GM10266 (cell line): ENCODE results near the gene COL9A3.
A peak's percentile ranks its signal among the peaks of the same experiment; 100 is the strongest.

Experiments used
- DNase-seq: peaks from one replicate; pipeline ENCODE4 v3.0.0; 2012; ENCODE audit errors: extremely low spot score
- TF ChIP-seq, protein P1 (sequence below): IDR thresholded peaks from 2 replicates; pipeline ENCODE4 v1.5.1; 2012; ENCODE audit warnings: mild to moderate bottlenecking, low read depth; ENCODE audit not compliant: control insufficient read depth, insufficient read depth; ENCODE audit errors: missing control alignments

Gene COL9A3

DNA sequence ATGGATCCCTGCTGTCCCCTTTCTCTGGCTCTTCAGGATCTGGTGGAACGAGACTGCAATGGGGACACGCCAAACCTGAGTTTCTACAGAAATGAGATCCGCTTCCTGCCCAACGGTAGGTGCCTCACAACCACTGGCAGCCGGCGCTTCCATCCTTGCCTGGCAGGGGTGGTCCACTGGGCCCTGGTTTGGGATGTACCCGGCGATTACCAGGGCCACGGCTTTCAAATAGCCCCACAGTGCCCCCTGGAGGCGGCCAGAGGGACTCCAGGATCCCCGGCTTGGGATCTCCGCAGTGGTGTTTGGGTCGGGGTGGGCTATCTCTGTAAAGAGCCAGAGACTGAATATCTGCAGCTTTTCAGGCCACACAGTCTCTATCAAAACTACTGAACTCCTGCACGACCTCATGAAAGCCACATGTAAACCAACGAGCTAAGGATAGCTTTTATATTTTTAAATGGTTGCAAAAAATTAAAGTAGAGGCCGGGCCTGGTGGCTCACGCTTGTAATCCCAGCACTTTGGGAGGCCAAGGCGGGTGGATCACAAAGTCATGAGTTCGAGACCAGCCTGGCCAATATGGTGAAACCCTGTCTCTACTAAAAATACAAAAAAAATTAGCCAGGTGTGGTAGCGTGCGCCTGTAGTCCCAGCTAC, 8.5 kb upstream of the COL9A3 start:
- DNase-seq = peak; percentile 85

DNA sequence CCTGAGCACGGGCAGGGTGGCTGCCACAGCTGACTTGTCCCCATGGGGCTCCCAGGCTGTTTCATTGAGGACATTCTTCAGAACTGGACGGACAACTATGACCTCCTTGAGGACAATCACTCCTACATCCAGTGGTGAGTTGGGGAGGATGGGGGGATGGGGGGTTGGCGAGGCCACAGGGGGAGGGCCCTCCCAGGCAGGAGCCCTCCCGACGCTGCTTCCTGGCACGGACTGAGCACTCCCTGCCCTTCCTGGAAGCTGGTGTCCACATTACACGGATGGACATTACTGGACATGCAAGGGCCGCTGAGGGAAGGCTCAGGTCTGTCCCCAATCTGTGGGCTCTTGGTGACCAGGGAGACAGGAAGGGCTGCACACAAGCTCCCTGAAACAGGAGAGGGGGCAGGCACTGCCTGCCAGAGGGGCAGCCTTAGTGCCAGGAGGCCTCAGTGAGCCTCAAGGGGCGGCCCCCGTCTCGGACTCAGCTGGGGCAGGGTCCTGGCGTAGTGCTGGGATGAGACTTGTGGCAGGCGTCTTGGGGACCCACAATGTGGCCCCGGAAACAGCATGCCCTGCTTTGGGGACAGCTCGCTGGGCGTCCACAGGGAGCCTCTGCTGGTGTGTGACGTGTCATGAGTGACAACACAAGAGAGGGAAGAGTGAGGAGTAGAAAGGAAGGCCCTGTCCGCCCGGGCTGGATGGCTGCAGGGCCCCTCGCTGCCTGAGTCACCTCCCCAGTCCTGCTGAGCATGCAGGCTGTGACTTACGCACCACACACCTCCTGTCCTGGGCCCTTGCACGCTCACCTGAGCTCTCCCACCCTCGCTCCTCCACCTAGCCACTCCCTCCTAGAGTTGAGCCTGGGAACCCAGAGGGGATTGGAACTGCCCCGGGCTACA, 7.1 kb upstream of the COL9A3 start:
- TF ChIP-seq, protein P1, sequence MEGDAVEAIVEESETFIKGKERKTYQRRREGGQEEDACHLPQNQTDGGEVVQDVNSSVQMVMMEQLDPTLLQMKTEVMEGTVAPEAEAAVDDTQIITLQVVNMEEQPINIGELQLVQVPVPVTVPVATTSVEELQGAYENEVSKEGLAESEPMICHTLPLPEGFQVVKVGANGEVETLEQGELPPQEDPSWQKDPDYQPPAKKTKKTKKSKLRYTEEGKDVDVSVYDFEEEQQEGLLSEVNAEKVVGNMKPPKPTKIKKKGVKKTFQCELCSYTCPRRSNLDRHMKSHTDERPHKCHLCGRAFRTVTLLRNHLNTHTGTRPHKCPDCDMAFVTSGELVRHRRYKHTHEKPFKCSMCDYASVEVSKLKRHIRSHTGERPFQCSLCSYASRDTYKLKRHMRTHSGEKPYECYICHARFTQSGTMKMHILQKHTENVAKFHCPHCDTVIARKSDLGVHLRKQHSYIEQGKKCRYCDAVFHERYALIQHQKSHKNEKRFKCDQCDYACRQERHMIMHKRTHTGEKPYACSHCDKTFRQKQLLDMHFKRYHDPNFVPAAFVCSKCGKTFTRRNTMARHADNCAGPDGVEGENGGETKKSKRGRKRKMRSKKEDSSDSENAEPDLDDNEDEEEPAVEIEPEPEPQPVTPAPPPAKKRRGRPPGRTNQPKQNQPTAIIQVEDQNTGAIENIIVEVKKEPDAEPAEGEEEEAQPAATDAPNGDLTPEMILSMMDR = no peak
- DNase-seq = no peak

More for the DNA sequence above, 8.5 kb upstream of the COL9A3 start:
- TF ChIP-seq, protein P1 = peak; percentile 82

- TF ChIP-seq, protein P1 = no peak
- no peak for DNase-seq
Observed at GRCh38 chr20:62811320-62811719, 5.5 kb upstream of the COL9A3 start.

DNA sequence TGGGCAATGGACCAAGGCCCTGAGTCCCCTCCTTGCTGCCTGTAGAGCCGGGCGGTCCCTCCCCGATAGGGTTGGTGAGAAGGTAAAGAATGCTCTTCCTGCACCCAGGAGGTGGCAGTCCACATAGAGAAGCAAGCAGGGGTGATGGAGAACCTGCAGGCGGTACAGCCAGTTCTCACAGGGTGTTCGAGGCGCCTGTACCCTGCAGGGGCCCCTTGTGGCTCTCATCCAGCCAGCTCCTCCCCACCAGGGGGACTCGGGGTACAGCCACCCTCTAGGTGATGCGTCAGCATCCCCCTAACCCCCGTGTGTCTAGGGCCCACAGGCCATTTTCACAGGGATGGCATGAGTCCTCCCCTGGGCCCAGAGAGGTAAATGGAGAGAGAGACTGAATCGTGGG, 5.1 kb upstream of the COL9A3 start:
- TF ChIP-seq, protein P1 = no peak
- no peak for DNase-seq

DNA sequence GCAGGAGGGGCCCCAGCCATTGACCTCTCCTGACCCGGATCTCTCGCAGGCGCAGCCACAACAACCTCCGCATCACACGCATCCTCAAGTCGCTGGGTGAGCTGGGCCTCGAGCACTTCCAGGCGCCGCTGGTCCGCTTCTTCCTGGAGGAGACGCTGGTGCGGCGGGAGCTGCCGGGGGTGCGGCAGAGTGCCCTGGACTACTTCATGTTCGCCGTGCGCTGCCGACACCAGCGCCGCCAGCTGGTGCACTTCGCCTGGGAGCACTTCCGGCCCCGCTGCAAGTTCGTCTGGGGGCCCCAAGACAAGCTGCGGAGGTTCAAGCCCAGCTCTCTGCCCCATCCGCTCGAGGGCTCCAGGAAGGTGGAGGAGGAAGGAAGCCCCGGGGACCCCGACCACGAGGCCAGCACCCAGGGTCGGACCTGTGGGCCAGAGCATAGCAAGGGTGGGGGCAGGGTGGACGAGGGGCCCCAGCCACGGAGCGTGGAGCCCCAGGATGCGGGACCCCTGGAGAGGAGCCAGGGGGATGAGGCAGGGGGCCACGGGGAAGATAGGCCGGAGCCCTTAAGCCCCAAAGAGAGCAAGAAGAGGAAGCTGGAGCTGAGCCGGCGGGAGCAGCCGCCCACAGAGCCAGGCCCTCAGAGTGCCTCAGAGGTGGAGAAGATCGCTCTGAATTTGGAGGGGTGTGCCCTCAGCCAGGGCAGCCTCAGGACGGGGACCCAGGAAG, 4.5 kb upstream of the COL9A3 start:
- DNase-seq = no peak
- TF ChIP-seq, protein P1 = no peak

- DNase-seq = no peak
- TF ChIP-seq, protein P1 = no peak
Observed at GRCh38 chr20:62812907-62813200, 4.0 kb upstream of the COL9A3 start.

DNA sequence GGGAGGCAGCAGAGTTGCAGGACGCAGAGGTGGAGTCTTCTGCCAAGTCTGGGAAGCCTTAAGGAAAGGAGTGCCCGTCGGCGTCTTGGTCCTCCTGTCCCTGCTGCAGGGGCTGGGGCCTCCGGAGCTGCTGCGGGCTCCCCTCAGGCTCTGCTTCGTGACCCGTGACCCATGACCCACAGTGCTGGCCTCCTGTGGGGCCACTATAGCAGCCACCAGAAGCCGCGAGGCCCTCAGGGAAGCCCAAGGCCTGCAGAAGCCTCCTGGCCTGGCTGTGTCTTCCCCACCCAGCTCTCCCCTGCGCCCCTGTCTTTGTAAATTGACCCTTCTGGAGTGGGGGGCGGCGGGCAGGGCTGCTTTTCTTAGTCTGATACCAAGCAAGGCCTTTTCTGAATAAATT, 3.3 kb upstream of the COL9A3 start:
- no peak for DNase-seq
- TF ChIP-seq, protein P1 = no peak
